RPMI8226 (cell line): Measurements from ENCODE around the gene GPR25.

Experiments
- DNase-seq: peaks from one replicate; pipeline ENCODE4 v3.0.0-alpha.2; 2015

Gene GPR25

GRCh38 chr1:200872446-200873115 is at the start of gene GPR25:
Gene GPR25, plus strand, starts transcription at chr1:200872981. Its CDS starts 57 bp downstream, at chr1:200873038.
- no peak for DNase-seq

GRCh38 chr1:200831091-200831490 is 41.7 kb upstream of the GPR25 start:
- DNase-seq: no peak

DNA sequence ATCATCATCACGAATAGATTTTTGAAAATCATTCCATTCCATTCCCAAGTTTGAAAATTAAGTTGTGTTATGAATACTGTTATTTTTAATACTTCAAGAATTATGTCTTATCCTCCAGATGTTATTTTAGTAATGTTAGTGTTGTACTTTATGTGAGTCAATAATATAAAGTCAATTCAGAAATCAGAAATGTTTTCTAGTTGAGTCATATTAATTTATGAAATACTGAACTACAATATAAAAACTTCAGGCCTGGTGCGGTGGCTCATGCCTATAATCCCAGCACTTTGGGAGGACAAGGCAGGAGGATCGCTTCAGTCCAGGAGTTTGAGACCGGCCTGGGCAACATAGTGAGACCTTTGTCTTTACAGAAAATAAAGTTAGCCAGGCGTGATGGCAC is 38.4 kb upstream of the GPR25 start:
- DNase-seq: no peak

DNA sequence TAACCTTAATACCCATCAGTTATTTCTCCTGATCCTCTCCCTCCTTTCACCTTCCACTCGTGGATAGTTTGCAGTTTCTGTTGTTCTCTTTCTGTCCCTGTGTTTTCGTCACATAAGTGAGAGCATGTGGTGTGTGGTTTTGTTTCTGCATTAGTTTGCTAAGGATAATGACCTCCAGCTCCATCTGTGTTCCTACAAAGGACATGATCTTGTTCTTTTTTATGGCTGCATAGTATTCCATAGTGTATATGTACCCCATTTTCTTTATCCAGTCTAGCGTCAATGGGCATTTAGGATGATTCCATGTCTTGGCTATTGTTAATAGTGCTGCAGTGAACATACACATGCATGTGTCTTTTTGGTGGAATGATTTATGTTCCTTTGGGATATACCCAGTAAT is 36.6 kb upstream of the GPR25 start:
- no peak for DNase-seq

GRCh38 chr1:200837931-200838571 is 34.7 kb upstream of the GPR25 start:
- DNase-seq: no peak

DNA sequence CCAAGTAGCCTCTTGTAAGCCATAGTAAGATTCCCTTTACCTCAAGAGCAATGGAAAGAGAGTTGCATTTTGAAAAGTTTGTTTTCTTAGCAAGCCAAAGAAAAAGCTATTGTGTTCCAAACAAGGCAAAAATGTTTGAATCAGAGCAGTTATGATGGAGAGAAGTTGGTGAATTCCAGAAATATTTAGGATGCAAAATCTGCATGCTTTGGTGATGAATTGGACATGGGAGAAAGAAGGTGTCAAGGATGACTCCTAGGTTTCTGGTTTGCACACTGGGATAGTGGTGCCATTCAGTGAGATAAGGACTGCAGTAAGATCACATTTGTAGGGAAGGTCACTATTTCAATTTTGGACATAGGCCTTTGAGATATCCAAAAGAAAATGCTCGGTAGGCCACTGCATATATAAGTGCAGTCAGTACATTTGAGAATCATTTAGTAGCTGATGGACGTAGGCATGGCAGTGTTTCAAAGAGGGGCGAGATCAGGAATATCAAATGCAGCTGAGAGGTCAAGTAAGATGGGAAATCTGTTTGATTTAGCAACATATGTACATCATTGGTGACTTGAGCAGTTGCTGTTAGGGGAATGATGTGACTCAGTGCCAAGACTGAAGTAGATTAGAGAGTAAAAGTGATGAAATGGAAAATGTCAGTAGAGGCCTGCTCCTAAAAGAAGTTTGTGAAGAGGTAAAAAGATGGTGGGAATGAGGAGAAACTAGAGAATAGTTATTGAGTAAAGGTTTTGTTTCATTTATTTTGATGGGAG is 33.9 kb upstream of the GPR25 start:
- no peak for DNase-seq

GRCh38 chr1:200845360-200845759 is 27.4 kb upstream of the GPR25 start:
- DNase-seq: no peak

DNA sequence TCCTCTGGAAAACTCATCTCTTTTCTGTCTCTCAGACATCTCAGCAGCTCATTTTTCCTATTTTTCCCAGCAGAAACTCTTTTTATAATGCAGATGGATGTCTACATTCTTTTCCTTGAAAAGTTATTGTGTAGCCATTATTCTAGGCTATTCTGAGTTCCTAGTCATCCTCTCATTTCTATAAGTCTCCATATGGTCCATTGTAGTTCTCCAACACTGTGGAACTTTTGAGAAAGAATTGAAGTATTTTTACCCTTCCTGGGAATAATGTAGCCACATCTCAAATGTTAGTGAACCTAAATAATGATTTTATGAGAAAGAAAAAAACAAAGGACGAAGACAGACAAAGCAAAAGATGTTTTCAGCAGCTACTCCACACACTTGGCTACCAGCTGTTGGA is 26.4 kb upstream of the GPR25 start:
- no peak for DNase-seq

GRCh38 chr1:200849430-200849829 is 23.4 kb upstream of the GPR25 start:
- no peak for DNase-seq

DNA sequence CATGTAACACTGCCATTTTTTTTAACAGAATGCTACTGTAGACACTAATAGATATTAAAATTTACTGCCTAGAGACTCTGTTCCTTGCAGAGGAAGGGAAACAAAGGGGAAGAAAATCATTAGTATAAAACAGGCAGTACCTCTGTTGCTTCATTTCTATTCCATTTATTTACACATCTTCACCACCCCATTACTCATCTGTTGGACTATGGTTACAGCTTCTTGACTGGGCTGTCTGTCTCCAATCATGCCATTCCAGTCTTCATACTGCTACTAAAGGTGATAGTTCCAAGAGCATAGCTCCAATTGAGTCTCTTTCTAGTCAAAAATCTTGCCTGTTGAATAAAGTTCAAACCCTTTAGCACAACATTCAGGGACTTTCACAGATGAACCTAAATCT is 22.2 kb upstream of the GPR25 start:
- DNase-seq: no peak

DNA sequence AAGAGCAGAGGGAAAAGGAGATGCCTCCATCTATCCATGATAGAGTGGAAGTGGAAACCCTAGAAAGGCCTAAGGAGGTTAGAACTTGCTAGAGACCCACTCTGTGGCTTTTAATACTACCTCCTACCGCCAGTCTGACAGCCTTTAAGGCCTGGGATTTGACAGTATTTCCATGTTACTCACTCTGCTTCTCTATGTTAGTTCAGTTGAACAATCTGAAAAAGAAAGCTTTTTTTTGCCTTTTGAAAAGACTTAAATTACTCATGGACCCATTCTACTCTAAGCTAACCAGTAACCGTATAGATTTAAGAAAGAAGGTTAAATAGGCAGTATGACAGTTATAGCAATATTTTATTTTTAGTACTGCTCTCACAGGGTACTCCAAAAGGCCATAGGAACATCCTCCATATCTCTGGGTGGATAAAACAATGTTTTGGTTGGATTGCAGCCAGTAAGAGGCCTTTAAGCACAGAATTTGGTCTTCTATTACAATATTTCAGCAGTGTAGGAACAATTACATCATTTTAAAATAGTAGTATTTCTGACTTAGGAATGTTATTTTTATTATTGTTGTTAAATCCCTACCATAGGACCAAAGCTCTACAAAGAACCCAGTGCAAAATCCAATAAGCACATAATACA is 15.9 kb upstream of the GPR25 start:
- no peak for DNase-seq

DNA sequence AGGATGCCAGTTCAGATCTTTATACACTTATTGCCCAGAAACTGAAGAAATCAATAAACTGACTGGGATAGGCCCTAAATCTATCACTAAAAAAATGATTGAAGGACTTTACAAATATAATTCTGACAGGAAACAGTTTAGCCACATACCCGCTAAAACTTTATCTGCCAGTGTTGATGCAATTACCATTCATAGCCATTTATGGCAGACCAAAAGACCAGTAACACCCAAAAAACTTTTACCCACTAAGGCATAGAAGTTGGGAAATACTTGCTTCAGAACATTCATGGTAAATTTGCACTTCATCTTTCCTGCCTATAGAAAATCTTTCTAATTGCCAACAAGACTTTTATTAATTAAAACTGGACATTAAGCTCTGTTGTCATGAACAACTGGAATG is 15.0 kb upstream of the GPR25 start:
- no peak for DNase-seq

- no peak for DNase-seq
Measured at GRCh38 chr1:200861937-200862647, 10.7 kb upstream of the GPR25 start.

GRCh38 chr1:200862713-200863415 is 9.9 kb upstream of the GPR25 start:
- DNase-seq: no peak

DNA sequence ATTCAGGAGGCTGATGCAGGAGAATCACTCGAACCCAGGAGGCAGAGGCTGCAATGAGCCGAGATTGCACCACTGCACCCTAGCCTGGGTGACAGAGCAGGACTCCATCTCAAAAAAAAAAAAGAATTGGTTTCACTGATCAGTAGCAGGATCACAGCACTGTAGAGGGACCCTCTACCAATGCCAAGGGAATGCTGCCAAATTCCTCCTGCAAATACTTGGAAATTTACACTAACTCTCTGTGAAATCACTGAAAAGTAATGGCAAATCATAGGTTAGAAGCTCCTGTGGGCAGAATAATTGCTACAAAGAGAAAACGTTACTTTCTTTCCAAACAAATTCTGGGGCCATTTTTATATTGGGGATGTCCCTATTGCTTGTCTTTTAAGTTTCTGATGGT is 6.7 kb upstream of the GPR25 start:
- DNase-seq: no peak

DNA sequence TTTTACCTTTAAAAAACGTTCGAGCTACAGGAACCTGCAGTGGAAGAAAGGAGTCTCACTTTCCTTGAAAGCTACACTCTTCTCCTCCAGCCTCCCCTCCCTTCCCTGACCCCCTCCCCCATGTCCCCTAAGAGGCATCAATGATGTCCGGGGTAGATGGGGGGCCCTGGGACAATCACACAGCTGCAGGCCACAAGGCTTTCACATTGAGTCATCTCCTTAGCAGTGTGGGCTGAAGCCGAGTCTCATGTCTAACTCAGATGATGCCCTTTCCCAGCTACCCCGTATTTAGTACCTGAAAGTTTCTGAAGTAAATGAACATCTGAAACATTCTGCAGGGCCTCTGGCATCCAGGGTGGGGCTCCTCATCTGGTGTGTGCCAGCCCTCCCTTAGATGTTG is 6.3 kb upstream of the GPR25 start:
- peak; percentile 62 for DNase-seq

DNA sequence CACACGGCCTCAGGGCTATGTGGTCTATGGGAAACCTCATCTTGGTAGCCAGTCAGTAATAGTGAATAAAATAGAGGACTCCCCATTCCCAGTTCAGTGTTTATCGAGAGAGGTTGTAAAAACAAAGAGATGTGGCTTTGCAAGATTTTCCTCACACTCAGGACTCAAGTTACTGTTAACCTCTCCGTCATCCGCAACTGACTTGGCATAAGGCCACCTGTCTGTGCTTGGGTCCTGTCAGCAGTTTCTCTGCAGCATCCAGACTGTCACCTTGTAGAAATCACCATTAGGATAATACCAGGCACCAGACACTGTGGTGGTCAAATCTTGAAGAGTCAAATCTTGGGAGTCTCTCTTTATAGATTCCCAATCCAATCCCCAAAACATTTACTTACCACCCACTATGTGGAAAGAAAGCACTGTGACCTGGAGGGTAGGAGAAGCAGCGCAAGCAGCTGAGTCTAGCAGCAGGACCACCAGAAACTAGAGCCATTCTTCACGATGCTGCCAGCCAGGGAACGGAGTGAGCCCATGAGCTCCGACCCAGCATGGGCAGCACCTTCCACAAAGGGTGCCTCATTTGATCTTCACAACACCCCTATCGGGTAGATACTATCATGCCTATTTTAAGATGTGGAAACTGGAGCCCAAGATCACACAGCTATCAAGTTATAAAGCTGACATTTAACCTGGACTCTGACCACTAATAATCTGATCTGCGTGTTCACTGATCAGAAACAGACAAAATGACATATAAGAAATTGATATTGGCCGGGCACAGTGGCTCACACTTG is 5.6 kb upstream of the GPR25 start:
- peak; percentile 91 for DNase-seq

GRCh38 chr1:200869376-200869752 is 3.4 kb upstream of the GPR25 start:
- DNase-seq: no peak

GRCh38 chr1:200869753-200870391 is 2.9 kb upstream of the GPR25 start:
- no peak for DNase-seq

- no peak for DNase-seq
Measured at GRCh38 chr1:200873116-200873670, 412 bp downstream of the GPR25 start.
